Colon (tissue), 2 donors: ENCODE measurements around the gene SPATA21.

Source experiments
- FAIRE-seq: peaks from 2 replicates; lab custom pipeline; 2012; peaks lifted over from hg19 to GRCh38; lab: Jason Lieb, UNC
- donor health status: control.
- donor health status: control.

SPATA21 gene

GRCh38 chr1:16421201-16421600, 16.0 kb downstream of the SPATA21 start:
- no peak for FAIRE-seq

GRCh38 chr1:16420424-16421118, 16.7 kb downstream of the SPATA21 start:
- FAIRE-seq, result no peak

DNA sequence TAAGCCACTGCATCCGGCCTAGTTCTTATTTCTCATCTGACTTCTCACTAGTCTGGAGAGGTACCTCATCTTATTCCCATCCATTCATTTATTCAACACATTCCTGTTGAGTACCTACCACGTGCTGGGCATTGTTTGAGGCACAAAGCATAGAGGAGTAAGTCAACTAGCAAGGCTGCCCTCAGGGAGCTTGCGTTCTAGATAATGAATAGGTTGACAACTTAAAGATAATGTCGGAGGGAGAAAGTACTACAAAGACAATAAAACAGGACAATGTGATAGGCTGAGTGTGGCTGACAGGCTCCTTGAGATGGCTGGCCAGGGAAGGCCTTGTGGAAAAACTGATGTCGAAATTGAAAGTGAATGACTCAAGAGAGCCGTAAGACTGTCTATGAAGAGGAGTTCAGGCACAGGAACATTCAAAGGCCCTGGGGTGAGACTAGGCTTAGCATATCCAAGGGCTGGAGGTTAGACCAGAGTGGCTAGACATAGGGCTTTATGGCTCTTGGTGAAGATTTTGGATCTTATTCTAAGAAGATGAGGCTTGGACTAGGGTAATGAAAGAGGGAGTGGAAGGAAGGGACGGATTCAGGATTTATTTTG, 18.3 kb downstream of the SPATA21 start:
- no peak for FAIRE-seq

GRCh38 chr1:16413191-16413590, 24.0 kb downstream of the SPATA21 start:
- FAIRE-seq, result no peak

GRCh38 chr1:16410803-16411202, 26.4 kb downstream of the SPATA21 start:
- FAIRE-seq, result no peak

GRCh38 chr1:16409536-16410152, 27.6 kb downstream of the SPATA21 start:
- FAIRE-seq, result no peak

- FAIRE-seq, result no peak
These were observed 30.4 kb downstream of the SPATA21 start for GRCh38 chr1:16406868-16407267.

DNA sequence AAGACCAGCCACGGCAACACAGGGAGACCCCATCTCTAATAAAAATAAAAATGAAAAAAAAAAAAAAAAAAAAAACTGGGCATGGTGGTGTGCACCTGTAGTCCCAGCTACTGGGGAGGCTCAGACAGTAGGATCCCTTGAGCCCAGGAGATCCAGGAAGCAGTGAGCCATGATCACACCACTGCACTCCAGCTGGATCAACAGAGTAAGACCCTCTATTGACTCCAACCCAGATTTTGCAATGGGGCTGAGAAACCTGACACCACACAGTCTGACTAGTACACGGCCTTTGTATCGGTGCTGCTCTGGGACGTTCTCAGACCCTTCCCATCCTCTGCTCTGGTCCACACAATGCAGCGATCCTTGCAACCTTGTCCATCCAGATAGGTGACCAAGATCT, 31.8 kb downstream of the SPATA21 start:
- FAIRE-seq, result no peak

GRCh38 chr1:16402742-16403141, 34.5 kb downstream of the SPATA21 start:
- FAIRE-seq, result no peak

DNA sequence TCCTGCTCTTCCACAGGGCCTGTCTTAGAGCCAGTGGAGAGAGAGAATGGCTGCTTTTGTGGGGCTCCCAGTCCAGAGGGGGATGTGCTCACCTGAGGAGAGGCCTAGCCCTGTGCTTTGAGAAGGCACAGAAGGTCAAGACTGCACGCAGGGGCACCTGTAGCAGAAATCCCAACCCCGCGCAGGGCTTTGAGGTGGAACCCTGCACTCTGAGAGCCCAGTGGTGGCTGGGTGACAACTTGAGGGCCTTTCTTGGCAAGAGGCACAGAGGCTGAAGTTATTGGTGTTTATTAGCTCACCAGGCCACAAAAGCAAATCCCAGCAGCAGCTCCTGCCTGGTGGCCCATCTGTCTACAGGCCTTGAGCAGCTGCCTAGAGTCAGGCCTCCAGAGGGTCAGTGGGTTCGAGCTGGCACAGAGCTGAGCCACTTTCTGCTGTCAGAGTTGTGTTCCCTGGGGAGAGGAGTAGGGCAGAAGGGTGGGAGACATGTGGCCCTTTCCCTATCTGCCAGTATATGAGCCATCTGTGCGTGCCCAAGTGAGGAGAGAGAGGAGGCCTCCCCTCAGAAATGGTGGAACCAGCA, 38.8 kb downstream of the SPATA21 start:
- FAIRE-seq, result no peak

DNA sequence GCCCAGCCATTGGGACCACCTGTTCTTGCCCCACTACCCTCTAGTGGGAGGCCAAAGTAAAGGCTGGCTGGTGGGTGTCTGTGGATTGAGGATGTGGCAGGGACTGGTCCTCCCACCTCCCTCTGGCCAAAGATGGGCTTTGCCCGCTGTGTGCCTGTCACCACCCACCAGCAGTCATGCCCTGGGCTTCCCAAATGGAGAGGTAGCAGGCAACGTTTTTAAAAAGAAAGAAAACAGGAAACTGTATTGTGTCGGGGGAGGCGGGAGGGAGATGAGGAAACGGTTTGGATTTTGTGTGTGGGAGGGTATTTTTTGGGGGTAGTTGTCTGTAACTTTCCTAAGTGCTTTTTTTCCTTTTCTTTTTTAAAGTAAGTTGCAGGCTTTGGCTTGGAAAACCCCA, 40.1 kb downstream of the SPATA21 start:
- FAIRE-seq, result no peak

DNA sequence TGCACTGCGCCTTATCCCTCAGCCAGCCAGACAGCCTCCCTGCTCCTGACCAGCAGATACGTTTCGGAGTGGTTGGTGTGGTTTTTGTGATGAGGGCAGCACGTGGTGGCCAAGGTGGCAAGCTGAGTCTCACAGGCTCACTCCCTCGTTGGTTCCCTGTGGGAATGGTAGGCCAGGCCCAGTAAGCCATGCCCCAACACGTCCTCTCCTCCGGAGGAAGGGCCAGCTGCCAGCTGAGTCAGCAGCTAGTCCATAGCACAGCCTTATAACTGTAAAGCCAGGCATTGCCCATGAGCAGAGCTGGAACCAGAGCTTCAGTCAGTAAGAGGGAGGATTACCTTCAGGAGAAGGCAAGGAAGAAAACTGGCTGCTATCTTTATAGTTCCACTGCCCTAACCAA, 40.6 kb downstream of the SPATA21 start:
- no peak for FAIRE-seq

- FAIRE-seq, result no peak
These were observed 42.2 kb downstream of the SPATA21 start for GRCh38 chr1:16394977-16395376.

DNA sequence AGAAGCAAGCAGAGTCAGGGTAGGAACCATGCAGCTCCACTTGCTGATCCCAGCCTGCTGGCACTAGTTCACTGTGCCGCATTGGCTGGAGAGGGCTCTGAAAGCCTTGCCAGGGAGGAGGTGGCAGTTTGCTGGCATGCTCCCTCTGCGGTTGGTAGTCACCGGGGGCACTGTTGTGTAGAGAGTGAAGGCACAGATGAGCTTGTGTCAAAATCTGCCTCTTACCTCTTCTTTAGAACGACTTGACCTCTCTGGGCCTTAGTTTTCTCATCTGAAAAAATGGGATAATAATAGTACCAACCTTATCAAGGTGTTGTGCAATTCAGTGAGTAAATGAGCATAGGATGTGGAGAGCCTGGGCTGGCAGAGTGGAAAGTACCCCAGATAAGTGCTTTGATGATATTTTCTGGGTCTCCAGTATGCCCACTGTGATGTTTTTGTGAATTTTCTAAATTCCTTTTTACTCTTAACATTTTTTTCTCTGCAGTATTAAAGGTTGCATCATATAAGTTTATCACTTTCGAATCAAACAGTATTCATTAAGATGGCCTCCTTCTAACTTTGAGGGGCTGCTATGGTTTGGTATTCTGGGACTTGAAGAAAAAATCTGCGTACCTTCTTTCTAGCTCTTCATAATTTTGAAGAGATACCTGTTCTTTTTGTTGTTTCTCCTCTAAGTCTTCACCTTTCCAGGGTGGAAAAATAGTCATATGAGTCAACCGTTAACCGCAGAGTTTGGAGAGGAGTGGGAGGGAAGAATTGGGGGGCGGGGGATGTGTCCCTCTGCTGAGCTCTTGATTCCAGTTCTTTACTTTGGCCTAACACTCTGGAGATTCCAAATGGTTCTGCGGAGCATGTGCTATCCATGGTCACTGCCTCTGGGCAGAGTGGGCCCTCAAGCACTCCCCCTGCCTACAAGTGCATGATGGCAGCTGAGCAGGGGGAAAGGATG, 43.4 kb downstream of the SPATA21 start:
- FAIRE-seq, result no peak

DNA sequence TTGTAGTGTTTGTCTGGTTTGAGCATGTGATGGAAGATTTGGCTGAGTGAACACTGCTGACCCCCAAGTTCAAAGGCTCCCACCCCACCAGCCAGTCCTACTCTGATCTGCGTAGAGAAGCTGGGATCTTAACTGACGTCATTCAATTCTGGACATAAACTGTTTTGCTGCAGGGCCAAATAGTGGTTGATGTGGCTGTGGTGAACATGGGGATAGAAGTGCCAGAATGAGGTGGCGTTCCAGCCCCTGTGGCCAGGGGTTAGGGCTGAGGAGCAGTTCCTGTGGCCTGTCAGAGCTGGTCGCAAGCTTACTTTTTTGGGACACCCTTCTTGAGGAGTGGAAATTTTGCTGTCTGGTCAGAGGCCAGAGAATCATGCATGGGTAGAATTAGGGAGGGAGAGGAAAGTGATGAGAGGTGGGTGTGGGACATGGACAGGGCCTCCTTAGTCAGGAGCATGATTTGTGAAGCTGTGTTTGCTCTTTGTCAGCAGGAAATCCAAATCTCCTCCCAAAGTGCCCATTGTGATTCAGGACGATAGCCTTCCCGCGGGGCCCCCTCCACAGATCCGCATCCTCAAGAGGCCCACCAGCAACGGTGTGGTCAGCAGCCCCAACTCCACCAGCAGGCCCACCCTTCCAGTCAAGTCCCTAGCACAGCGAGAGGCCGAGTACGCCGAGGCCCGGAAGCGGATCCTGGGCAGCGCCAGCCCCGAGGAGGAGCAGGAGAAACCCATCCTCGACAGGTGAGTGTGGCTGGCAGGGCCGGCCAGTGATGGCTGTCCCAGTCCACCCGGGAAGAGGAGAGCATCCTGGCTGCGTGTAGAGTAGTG, 44.3 kb downstream of the SPATA21 start:
- FAIRE-seq, result no peak

GRCh38 chr1:16391411-16391810, 45.8 kb downstream of the SPATA21 start:
- FAIRE-seq, result no peak

DNA sequence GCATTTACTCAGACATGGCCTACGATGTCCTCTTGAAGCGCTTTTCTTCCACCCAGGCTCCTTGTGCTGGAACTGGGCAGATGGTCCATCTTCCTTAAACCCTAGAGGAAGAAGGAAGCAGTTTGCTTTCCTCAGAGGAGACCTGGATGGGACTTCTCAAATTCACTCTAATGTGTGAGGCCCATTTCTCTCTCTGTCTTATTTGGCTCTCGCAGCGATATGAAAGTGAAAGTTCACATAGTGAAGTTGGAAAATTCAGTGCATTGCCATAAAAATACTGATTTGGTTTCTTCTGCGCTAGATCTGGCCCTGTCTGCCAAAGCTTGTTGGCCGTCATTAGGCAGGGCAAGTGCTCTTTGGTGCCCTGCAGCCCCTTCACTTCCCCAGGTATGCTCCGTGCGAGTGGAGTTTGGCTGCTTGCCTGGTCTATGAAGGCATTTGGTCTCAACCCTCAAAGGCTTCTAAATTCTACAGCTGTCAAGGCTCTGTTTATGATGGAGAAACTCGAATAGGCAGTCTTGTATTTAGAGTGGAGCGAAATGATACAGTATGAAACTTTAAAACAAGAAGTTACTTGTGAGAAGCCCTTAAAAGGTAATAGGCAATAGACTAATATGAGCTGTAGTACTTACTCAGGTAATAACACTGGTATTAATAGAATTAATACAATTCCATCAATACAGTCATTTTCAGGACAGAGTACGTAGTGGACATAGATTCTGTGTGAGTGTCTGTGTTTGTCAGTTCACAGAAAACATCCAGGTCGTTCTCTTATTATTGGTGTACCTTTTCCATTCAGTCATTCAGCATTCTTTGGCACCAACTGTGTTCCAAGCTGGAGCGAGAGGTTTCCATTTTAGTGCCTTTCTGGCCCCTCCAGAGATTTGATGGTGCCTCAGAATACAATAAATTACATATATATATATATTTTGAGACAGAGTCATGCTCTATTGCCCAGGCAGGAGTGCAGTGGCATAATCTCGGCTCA, 49.7 kb downstream of the SPATA21 start:
- FAIRE-seq, result no peak

GRCh38 chr1:16386454-16387113, 50.6 kb downstream of the SPATA21 start:
- no peak for FAIRE-seq

DNA sequence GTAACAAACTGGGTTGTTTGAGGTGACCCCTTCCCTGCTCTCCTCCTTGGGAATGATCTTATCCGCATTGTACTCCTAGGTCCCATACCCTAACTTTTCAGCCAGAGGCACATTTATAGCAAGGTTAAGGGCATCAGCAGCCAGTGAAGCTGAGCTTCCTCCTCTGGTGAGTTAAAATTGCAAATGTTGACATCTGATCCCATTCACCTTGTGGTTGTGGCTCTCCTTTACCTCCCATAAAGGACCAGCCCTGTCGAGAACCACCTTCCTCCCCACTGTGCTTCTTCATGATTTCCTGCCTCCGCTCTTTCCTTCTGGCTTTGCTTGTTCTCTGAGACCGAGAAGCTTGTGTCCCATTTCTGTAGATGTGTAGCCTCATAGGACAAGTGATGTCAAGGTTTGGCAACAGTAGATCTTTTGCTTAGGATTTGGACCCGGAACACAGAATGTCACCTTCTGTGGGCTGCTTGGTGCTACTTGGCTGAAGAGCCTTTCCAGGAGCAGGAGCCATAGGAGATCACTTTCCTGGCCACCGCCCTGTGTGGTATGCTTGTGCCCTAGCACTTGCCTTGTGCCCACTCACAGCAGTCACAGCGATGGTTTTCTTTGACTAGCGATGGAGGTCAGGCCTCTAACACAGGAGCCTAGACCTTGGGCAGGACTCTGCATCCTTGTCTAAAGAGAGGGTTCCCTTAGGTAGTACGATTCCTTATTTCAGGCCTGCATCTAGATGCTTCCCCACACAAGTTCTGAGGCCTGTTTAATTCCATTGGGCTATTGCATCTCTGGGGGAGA, 51.4 kb downstream of the SPATA21 start:
- FAIRE-seq, result no peak
